CD14-positive monocyte (primary cell): ENCODE data around the gene SLAMF7. TPM values are rescaled to one million over a fixed set of nuclear protein-coding genes. Genes with fewer than 3 reads are reported as not detected.
A peak's percentile ranks its signal among the peaks of the same experiment; 100 is the strongest.

Experiments used
- DNase-seq, 3 donors: peaks; one replicate each; pipeline ENCODE4 v3.0.0-alpha.2; 2011 to 2022
- H2AFZ ChIP-seq: 2 replicates; pipeline ENCODE4 v1.6.0; 2012; ENCODE audit warnings: mild to moderate bottlenecking, low read depth, low read length, inconsistent platforms; ENCODE audit not compliant: insufficient read depth, poor library complexity, severe bottlenecking
- H3K27ac ChIP-seq, 2 donors: 1 replicate in 1 of 2; 2 replicates in 1 of 2; pipeline ENCODE4 v1.5.1; 2012 to 2013; ENCODE audit warnings: low read length in 2 of 2, control low read depth in 1 of 2, inconsistent platforms in 1 of 2, low read depth in 1 of 2, mild to moderate bottlenecking in 1 of 2
- H3K27me3 ChIP-seq, 2 donors: one replicate each; pipeline versions ENCODE4 v1.6.0 to v1.6.1; 2011 to 2013; ENCODE audit warnings: low read length in 2 of 2; ENCODE audit not compliant: control insufficient read depth in 2 of 2, insufficient read depth in 2 of 2
- H3K36me3 ChIP-seq, 2 donors: replicated peaks in 1 of 2; 1 replicate in 1 of 2; 2 replicates in 1 of 2; pipeline versions ENCODE4 v1.5.1 to v1.6.1; 2012 to 2013; ENCODE audit warnings: low read length in 2 of 2, control low read depth in 1 of 2, inconsistent platforms in 1 of 2, mild to moderate bottlenecking in 1 of 2; ENCODE audit not compliant: insufficient read depth in 2 of 2, control insufficient read depth in 1 of 2
- H3K4me1 ChIP-seq, 2 donors: 1 replicate in 1 of 2; 2 replicates in 1 of 2; pipeline versions ENCODE4 v1.5.1 to v1.6.1; 2012 to 2013; ENCODE audit warnings: low read length in 2 of 2, control low read depth in 1 of 2, inconsistent platforms in 1 of 2, mild to moderate bottlenecking in 1 of 2, moderate library complexity in 1 of 2; ENCODE audit not compliant: insufficient read depth in 2 of 2, control insufficient read depth in 1 of 2
- H3K4me2 ChIP-seq: replicated peaks from 2 replicates; pipeline ENCODE3; 2012; ENCODE audit warnings: low read length, moderate library complexity, mild to moderate bottlenecking; ENCODE audit not compliant: poor library complexity, severe bottlenecking; ENCODE audit errors: extremely low read depth
- H3K4me3 ChIP-seq, 3 experiments: fragments of 200-600 bp in 1 of 3; sonication (generic) in 1 of 3; replicated peaks in 1 of 3; 1 replicate in 2 of 3; 2 replicates in 1 of 3; pipeline ENCODE4 v1.5.1; 2011 to 2013; ENCODE audit warnings: low read length in 3 of 3, mild to moderate bottlenecking in 3 of 3, control low read depth in 2 of 3, low read depth in 2 of 3, inconsistent platforms in 1 of 3, moderate library complexity in 1 of 3
- H3K79me2 ChIP-seq: 2 replicates; pipeline ENCODE4 v1.6.0; 2012; ENCODE audit warnings: mild to moderate bottlenecking, control low read depth, inconsistent platforms, low read length, moderate library complexity; ENCODE audit not compliant: insufficient read depth
- H3K9ac ChIP-seq: 2 replicates; pipeline ENCODE4 v1.6.0; 2017; ENCODE audit warnings: low read length, mild to moderate bottlenecking; ENCODE audit not compliant: insufficient read depth, poor library complexity, severe bottlenecking
- H3K9me3 ChIP-seq, 2 donors: replicated peaks in 1 of 2; 1 replicate in 1 of 2; 2 replicates in 1 of 2; pipeline versions ENCODE4 v1.5.1 to v1.6.1; 2012 to 2013; ENCODE audit warnings: low read length in 2 of 2, control low read depth in 1 of 2; ENCODE audit not compliant: control insufficient read depth in 1 of 2, insufficient read depth in 1 of 2
- H4K20me1 ChIP-seq: 2 replicates; pipeline ENCODE4 v1.6.0; 2012; ENCODE audit warnings: mild to moderate bottlenecking, low read length, control low read depth, moderate library complexity; ENCODE audit not compliant: insufficient read depth
- H3K27ac Mint-ChIP-seq, 7 donors: one replicate each; pipeline ENCODE4 v1.8.0; 2020; ENCODE audit warnings: mild to moderate bottlenecking in 7 of 7, mixed read lengths in 7 of 7, moderate library complexity in 6 of 7, inconsistent platforms in 2 of 7
- H3K27me3 Mint-ChIP-seq, 3 donors: one replicate each; pipeline ENCODE4 v1.8.0; 2021 to 2022; ENCODE audit warnings: low read depth in 3 of 3, mild to moderate bottlenecking in 3 of 3, mixed read lengths in 3 of 3, moderate library complexity in 3 of 3, inconsistent platforms in 1 of 3
- H3K36me3 Mint-ChIP-seq, 2 donors: one replicate each; pipeline ENCODE4 v1.8.0; 2020; ENCODE audit warnings: mixed read lengths in 2 of 2, inconsistent platforms in 1 of 2, mild to moderate bottlenecking in 1 of 2
- H3K4me1 Mint-ChIP-seq: one replicate; pipeline ENCODE4 v1.8.0; 2020; ENCODE audit warnings: mild to moderate bottlenecking, mixed read lengths
- H3K4me3 Mint-ChIP-seq, 2 donors: one replicate each; pipeline ENCODE4 v1.8.0; 2020; ENCODE audit warnings: mild to moderate bottlenecking in 2 of 2, mixed read lengths in 2 of 2, moderate library complexity in 1 of 2
- H3K9me3 Mint-ChIP-seq, 7 donors: one replicate each; pipeline ENCODE4 v1.8.0; 2020 to 2022; ENCODE audit warnings: mixed read lengths in 7 of 7, mild to moderate bottlenecking in 6 of 7, moderate library complexity in 6 of 7, inconsistent platforms in 2 of 7
- WGBS: methylation state at CpG from one replicate; pipeline ENCODE4 v1.1.5; 2013; ENCODE audit warnings: missing lambda C conversion rate; ENCODE audit not compliant: insufficient coverage; 5-methylcytosine and 5-hydroxymethylcytosine counted together
- intact Hi-C, 2 donors: fragments of 100-400 bp; cut with micrococcal nuclease; formaldehyde crosslinking; loops; one replicate each; pipeline versions ENCODE4 v1.15.0 to v1.15.1; 2023
- polyA plus RNA-seq, 3 donors: library from polyadenylated mRNA; depleted of rRNA in 1 of 3; unstranded in 2 of 3; stranded (reverse) in 1 of 3; fragments of 300-500 nt in 2 of 3; fragments of >200 nt in 1 of 3; fragmentation: Illumina TruSeq in 2 of 3; gene quantifications; 1 replicate in 2 of 3; 2 replicates in 1 of 3; pipeline ENCODE4 v1.2.3, GENCODE V29; 2012 to 2021
- TF ChIP-seq, protein P1 (sequence below): fragments of 200-600 bp; IDR thresholded peaks from one replicate; pipeline ENCODE4 v1.8.0; 2022; ENCODE audit warnings: antibody characterized with exemption, mild to moderate bottlenecking

The SLAMF7 gene
- polyA plus RNA-seq, 3 donors = 15.4 to 16.0 (median 15.8) TPM

DNA sequence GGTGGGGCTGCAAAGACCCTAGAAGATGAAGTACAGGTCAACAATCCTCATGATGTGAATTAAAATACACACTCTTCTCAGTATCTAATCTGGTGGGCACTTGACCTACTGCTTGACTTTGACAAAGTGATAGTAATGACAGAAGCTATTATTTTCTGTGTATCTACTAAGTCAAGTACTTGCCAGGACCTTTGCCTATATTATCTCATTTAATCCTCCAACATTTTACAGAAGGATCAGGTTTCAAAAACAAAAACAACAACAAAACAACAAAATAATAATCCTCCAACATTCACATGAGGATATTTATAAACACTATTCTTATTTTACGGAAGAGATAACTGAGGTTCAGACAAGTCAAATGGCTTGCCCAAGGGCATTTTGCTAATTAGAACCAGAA, 23.0 kb upstream of the SLAMF7 start:
- no peak overlapping the region for H3K4me2 ChIP-seq
- WGBS = 100% methylated on average over 1 of the region's 1 CpG
- H3K4me1 Mint-ChIP-seq = peaks cover 67% of the 10 kb centered on the region
- no peaks in the 10 kb centered on the region for H3K27me3 ChIP-seq
- H3K4me1 ChIP-seq = peaks cover 58 to 67% of the 10 kb centered on the region in 2 donors
- no peak for DNase-seq
- H3K4me3 Mint-ChIP-seq = no peak overlapping the region
- no peak overlapping the region for H3K9ac ChIP-seq
- intact Hi-C loops = no loop called here
- peaks cover 0 to 2% (median 0%) of the 10 kb centered on the region in 3 donors for H3K27me3 Mint-ChIP-seq
- H2AFZ ChIP-seq = no peak overlapping the region
- peaks cover 0 to 1% (median 0%) of the 10 kb centered on the region in 7 donors for H3K9me3 Mint-ChIP-seq
- no peak overlapping the region for H3K4me3 ChIP-seq
- H3K27ac Mint-ChIP-seq = no peak overlapping the region
- no peaks in the 10 kb centered on the region for H4K20me1 ChIP-seq
- no peak overlapping the region for H3K27ac ChIP-seq
- H3K36me3 Mint-ChIP-seq = no peaks in the 10 kb centered on the region
- peaks cover 14% of the 10 kb centered on the region for H3K79me2 ChIP-seq
- TF ChIP-seq, protein P1, sequence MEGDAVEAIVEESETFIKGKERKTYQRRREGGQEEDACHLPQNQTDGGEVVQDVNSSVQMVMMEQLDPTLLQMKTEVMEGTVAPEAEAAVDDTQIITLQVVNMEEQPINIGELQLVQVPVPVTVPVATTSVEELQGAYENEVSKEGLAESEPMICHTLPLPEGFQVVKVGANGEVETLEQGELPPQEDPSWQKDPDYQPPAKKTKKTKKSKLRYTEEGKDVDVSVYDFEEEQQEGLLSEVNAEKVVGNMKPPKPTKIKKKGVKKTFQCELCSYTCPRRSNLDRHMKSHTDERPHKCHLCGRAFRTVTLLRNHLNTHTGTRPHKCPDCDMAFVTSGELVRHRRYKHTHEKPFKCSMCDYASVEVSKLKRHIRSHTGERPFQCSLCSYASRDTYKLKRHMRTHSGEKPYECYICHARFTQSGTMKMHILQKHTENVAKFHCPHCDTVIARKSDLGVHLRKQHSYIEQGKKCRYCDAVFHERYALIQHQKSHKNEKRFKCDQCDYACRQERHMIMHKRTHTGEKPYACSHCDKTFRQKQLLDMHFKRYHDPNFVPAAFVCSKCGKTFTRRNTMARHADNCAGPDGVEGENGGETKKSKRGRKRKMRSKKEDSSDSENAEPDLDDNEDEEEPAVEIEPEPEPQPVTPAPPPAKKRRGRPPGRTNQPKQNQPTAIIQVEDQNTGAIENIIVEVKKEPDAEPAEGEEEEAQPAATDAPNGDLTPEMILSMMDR = no peak
- H3K9me3 ChIP-seq = no peaks in the 10 kb centered on the region
- H3K36me3 ChIP-seq = no peaks in the 10 kb centered on the region

DNA sequence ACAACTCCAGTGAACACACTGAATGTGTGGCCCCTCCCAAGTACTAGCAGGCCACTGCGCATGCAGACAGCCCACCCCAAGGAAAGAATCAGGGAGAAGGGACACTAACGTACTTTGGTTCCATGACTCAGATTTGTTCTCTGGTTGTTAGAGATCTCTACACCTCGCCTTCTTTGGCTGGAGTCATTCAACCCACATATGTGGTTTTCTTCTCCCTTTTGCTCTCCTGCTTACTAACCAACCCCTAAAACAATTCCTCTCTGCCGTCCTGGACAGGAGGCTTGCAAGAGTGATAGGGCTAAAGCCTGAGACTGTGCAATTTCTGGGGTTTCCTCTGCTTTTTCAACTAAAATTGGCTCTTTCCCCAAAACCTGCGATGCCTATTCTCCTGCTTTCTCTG, 21.7 kb upstream of the SLAMF7 start:
- H3K36me3 ChIP-seq = no peaks in the 10 kb centered on the region
- no peaks in the 10 kb centered on the region for H3K27me3 ChIP-seq
- H3K36me3 Mint-ChIP-seq = no peaks in the 10 kb centered on the region
- H2AFZ ChIP-seq = no peak overlapping the region
- no peak overlapping the region for H3K4me3 ChIP-seq
- no peaks in the 10 kb centered on the region for H4K20me1 ChIP-seq
- no peak overlapping the region for H3K27ac ChIP-seq
- peaks cover 54 to 70% of the 10 kb centered on the region in 2 donors for H3K4me1 ChIP-seq
- H3K4me2 ChIP-seq = no peak overlapping the region
- H3K4me3 Mint-ChIP-seq = no peak overlapping the region
- peak overlapping the region in 1 of 7 donors; percentile 21 for H3K27ac Mint-ChIP-seq
- TF ChIP-seq, protein P1 = no peak
- H3K9ac ChIP-seq = no peak overlapping the region
- H3K79me2 ChIP-seq = peaks cover 1% of the 10 kb centered on the region
- peaks cover 66% of the 10 kb centered on the region for H3K4me1 Mint-ChIP-seq
- DNase-seq = no peak
- no peaks in the 10 kb centered on the region for H3K9me3 ChIP-seq
- peaks cover 0 to 2% (median 0%) of the 10 kb centered on the region in 3 donors for H3K27me3 Mint-ChIP-seq
- 63% methylated on average over 4 of the region's 5 CpGs for WGBS
- peaks cover 0 to 1% (median 0%) of the 10 kb centered on the region in 7 donors for H3K9me3 Mint-ChIP-seq
- intact Hi-C loops = no loop called here
